Occipital lobe (tissue), 2 donors: Measurements from ENCODE around the gene ID1. TPM values are rescaled to one million over a fixed set of nuclear protein-coding genes. Genes with fewer than 3 reads are reported as not detected.
"Not testable (repeated sequence)": the region's sequence is repeated elsewhere in the genome, so short reads cannot be mapped to it uniquely, and the experiment has no call there.

ENCODE experiments used
- DNase-seq: peaks from one replicate; lab custom pipeline; 2025; lab: John Stamatoyannopoulos, UW
- total RNA-seq: library from RNA; depleted of rRNA; stranded (reverse); fragments of >200 nt; gene quantifications from one replicate; pipeline ENCODE4 v1.2.3, GENCODE V29; 2014

ID1 gene
- total RNA-seq, 1 donor from 2014 or later: 66.9 TPM

DNA sequence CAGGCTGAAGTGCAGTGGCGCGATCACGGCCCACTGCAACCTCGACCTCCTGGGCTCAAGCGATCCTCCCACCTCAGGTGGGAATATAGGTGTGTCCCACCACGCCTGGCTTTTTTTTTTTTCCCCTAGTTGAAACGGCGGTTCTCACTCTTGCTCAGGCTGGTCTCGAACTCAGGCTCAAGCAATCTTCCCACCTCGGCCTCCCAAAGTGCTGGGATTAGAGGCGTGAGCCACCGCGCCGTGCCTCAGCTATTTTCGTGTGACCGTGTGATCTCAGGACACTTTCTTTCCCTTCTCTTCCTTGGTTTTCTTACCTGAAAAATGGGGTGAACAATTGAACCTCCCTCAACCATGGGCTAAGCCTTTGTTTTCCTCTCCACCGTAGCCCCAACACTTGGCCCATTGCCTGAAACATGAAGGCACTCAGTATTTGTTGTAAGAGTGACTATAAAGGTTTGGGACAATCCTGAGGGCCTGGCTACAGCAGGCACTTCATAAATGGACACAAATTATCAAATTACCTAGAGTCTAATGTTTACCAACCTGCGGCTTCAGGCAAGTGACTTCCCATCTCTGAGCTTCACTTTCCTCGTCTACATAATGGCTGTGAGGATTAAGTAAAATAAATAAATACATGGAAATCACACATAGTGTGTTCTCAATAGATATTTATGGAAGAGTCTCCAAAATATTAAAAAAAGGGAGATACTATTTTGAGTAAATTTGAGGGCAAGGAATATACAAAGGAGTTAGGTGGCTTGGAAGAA is 31.4 kb upstream of the ID1 start:
- DNase-seq: no peak

DNA sequence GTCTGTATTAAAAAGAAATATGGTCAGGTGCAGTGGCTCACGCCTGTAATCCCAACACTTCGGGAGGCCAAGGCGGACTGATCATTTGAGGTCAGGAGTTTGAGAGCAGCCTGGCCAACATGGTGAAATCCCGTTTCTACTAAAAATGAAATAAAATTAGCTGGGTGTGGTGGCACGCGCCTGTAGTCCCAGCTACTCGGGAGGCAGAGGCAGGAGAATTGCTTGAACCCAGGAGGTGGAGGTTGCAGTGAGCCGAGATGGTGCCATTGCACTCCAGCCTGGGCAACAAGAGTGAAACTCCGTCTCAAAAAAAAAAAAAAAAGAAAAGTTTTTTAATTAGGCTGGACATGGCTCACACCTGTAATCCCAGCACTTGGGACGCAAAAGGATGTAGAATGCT is 30.1 kb upstream of the ID1 start:
- DNase-seq: not testable (repeated sequence)

DNA sequence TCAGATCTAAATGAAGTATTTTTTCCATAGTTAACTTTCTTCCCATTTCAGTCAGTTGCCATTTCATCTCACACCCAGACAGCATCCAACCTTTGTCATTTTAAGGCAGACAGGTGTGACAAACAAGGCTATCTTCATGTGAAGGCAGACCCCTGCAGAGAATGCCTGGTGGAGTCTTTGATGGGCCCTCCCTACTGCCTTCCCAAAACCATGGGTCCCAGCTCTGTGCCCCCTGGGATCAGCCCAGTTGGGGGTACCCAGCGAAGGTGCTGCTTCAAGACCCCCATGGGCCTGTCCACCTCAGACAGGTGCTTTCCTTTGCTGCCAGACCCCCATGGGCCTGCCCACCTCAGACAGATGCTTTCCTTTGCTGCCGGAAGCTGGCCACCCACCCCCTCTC is 28.3 kb upstream of the ID1 start:
- DNase-seq: no peak

DNA sequence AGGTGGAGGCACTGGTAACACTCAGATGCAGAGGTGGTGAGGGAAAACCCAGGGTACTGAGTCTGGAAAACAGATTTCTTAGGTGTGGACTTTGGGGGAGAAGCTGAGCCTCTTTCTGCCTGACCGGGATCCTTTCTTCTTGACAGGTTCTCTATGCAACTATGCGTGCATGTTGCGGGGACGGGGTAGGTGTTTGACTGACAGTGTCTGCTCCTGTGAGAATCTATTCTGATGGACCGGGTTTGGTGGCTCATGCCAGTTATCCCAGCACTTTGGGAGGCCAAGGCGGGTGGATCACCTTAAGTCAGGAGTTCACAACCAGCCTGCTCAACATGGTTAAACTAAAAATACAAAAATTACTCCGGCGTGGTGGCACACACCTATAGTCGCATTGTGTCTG is 27.9 kb upstream of the ID1 start:
- no peak for DNase-seq

DNA sequence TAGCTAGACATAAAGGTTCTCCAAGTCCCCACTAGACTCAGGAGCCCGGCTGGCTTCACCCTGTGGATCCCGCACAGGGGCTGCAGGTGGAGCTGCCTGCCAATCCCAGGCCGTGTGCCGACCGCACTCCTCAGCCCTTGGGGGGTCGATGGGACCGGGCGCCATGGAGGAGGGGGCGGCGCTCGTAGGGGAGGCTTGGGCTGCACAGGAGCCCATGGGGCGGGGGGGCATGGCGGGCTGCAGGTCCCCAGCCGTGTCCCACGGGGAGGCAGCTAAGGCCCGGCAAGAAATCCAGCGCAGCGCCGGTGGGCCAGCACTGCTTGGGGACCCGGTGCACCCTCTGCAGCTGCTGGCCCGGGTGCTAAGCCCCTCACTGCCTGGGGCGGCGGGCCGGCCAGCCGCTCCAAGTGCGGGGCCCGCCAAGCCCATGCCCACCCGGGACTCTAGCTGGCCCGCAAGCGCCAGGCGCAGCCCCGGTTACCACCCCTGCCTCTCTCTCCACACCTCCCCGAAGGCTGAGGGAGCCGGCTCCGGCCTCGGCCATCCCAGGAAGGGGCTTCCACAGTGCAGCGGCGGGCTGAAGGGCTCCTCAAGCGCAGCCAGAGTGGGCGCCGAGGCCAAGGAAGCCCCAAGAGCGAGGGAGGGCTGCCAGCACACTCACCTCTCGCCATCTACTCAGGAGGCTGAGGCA is 26.5 kb upstream of the ID1 start:
- no peak for DNase-seq

DNA sequence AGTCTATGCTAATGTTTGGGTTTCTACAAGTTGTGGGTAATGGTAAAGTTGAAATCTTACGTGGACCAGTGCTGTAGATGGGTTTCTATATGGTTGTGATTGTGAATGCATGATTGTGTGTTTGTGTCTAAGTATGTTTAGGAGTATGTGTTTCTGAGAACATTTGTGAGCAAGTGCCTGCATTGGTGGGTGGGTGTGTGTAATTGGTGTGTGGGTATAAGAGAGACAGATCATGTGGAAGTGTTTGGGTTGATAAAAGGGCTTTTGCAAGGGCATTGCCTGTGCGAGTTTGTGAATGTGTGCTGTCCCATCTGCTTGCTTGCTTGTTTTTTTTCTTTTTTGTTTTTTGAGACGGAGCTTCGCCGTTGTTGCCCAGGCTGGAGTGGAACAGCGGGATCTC is 25.8 kb upstream of the ID1 start:
- no peak for DNase-seq

DNA sequence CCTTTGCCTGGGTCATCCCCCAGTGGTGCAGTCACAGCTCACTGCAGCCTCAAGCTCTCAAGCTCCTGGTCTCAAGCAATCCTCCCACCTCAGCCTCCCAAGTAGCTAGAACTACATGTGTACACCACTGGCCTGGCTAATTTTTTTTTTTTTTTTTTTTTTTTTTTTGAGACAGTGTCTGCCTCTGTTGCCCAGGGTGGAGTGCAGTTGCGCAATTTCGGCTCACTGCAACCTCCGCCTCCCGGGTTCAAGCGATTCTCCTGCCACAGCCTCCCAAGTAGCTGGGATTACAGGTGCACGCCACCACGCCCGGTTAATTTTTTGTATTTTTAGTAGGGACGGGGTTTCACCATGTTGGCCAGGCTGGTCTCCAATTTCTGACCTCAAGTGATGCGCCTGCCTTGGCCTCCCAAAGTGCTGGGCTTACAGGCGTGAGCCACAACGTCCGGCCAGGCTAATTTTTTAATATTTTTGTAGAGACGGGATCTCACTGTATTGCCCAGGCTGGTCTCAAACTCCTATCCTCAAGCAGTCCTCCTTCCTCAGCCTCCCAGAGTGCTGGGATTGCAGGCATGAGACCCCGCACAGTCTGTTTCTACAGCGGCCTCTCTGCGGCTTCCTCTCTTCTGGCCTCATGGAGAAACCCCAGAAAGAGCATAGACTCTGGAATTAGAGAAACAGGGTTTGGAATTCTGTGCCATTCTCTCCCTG is 25.0 kb upstream of the ID1 start:
- not testable (repeated sequence) for DNase-seq

DNA sequence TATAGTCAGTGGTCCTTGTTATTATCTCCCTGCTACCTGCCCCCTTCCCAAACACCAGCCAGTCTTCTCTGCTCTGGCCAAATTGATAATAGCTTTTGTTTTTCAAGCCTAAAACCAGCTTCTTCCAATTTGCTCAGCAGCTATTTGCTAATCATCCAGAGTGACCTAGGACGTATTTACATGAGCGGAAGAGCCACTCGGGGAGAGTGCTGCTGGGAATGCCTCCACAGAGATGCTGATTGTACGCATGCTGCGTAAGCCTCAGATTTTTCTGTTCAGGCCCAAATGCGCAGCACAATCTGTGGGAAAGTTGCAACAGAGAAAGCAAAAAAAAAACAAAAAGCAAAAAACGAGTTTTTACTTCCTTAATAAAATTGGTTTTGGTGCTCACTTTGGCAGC is 24.4 kb upstream of the ID1 start:
- DNase-seq: no peak

DNA sequence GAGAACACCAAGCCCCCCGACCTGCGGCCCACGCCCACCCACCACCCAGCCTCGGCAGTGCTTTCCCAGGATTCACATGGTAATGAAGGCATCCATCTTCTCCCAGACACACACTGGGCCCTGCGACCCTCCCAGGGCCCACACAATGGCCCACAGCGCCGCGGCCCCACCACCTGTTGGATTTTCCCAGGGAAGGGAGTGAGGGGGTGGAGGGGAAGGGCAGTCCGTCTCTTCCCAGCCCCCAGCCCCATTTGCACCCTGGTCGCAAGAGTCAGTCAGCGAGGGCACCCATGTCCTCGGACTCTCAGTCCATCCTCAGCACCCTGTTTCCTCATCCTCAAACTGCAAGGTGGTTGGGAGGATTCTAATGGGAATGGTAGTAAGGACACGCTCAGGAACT is 23.7 kb upstream of the ID1 start:
- no peak for DNase-seq

DNA sequence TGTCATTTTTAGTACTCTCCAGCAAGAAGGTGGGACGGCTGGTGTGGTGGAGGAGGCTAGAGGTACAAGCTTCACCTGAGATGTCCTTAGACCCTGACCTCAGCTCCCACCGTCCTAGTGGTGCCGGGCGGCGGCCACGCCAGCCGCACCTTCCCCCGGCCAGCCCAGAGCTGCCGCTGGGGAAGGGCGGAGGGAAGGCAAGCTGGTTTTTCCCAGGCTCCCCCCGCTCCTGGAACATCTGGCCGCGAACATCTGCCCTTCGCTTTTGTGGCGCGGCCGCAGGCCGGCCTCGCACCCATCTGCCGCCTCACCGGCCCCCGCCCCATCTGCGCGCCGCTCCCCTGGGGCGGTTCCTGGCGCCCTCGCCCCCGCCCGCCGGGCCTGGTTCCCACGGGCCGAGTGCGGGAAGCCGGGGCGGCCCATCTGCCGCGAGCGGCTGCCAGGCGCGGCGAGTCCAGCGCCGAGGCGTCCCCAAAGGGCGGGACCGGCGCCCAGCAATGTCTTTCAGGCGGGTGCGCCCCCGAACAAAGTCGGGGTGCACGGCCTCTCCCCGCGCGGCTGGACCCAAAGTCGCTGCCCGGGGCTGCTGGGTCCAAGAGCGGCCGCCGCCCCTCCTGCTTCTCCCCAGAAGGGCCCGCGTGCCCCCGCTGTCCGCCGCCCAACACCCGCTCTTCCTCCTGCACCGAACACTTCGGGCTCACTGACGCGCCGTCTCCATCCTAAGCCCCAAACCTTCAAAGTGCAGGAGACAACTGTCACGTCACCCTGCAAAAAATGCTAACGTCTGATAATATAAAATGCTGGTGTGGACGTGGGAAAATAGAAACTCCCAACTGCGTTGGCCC is 17.3 kb upstream of the ID1 start:
- no peak for DNase-seq

DNA sequence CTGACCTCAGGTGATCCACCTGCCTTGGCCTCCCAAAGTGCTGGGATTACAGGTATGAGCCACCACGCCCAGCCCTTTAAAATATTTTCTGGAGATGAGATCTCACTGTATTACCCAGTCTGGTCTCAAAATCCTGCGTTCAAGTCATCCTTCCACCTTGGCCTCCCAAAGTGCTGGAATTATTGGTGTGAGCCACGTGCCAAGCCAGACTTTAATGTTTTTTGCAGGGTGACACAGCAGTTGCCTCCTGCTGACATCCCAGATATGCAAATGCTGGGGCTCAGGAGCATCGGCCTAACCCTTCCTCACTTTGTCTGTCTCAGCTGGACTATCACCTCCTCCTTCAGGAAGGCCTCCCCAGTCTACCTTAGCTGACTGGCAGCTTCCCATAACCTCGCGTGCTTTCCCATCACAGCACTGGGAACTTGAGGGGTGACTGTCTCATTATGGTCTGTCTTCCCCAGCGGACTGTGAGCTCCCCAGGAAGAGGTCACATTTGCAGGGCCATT is 14.3 kb upstream of the ID1 start:
- no peak for DNase-seq

DNA sequence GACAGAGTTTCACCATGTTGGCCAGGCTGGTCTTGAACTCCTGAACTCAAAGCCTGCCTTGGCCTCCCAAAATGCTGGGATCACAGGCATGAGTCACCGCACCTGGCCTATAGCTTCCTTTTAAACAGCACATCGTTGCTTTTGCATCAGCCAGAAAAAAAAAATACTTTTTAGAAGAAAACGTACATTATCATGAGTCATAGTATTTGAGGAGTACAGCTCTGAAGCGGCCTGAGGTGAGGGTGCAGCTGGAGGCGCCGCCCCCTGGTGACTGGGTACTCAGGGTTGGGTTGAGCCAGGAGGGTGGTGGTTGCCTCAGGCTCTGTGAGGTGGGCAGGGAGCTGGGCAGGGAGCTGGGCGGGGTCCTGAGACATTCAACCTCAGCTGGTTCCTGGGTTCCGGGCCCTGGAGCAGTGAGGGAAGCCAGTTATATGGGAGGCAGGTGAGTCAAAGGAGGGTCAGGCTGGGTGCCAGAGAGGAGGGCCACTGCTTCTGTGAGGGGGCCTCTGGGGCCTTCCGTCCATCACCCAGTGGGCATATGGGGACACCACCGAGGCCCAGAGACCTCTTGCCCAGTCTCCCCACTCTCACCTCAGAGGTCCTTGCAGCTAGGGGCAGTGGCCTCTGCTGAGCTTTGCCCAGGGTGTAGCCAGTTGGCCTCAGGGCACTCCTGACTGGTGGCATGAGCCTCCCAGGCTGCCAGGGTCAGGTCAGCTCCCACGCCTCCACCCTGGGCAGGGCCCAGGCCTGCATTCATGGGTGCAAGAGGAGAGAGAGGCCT is 11.7 kb upstream of the ID1 start:
- DNase-seq: no peak

DNA sequence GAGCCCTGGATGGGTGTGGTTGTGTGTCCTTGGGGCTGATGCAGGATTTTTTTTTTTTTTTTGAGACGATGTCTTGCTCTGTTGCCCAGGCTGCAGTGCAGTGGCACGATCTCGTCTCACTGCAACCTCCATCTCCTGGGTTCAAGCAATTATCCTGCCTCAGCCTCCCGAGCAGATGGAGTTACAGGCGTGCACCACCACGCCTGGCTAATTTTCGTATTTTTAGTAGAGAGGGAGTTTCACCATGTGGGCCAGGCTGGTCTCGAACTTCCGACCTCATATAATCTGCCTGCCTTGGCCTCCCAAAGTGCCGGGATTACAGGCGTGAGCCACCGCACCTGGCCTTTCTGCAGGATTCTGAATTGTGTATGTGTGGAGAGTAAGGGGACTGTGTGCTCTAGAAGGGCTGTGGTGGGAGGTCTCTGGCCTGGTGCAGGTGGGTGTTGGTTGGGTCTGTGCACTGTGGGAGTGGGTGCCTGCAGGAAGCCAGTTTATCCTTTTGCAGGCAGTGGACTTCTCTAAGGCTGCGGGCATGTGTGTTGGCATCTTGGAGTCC is 11.0 kb upstream of the ID1 start:
- no peak for DNase-seq

DNA sequence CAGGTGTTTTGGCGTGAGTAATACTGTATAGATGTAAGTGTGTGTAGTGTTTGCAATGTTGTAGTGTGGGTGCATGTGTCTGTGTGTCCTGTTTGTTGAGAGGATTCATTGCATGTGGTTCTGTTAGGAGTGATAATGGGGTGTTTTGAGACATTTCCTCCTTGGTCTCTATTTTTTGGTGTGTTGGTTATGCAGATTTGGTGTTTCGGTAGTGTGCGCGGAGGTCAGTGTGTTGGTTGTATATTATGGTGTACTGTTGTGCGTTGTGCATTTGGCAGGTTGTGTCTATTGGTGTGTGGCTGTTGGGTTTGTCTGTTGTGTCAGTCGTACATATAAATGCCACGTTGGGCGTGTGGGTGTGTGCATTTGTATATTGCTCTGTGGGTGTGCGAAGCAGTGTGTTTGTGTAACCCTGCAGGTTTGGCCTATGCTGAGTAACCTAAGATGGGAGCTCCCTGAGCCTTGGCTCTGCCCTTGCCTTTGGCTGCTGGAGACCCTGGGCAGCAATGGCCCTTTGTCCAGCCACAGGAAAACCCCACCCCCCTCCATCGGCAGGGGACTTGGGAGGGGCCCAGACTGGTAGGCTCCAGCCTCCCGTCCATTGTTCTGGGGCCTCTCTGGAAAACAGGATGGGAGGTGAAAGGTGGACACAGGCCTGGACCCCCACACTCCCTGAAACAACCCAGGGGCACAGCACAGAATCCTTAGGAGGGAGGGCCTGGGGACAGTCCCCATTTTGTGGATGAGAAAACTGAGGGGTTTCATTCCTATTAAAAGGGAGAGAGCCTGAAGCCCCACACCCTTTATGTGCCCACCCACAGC is 10.3 kb upstream of the ID1 start:
- no peak for DNase-seq

DNA sequence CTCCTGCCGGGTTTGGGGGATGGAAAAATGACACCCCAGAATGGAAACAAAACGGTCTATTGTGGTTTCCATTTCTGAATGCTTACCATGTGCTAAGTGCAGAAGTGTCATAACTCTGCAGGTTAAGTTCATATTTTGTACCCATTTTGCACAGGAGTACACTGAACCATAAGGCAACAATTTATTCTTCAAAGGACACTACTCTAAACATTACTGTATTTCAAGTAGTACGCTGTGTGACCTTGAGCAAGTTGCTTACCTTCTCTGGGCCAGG is 9.8 kb upstream of the ID1 start:
- no peak for DNase-seq

DNA sequence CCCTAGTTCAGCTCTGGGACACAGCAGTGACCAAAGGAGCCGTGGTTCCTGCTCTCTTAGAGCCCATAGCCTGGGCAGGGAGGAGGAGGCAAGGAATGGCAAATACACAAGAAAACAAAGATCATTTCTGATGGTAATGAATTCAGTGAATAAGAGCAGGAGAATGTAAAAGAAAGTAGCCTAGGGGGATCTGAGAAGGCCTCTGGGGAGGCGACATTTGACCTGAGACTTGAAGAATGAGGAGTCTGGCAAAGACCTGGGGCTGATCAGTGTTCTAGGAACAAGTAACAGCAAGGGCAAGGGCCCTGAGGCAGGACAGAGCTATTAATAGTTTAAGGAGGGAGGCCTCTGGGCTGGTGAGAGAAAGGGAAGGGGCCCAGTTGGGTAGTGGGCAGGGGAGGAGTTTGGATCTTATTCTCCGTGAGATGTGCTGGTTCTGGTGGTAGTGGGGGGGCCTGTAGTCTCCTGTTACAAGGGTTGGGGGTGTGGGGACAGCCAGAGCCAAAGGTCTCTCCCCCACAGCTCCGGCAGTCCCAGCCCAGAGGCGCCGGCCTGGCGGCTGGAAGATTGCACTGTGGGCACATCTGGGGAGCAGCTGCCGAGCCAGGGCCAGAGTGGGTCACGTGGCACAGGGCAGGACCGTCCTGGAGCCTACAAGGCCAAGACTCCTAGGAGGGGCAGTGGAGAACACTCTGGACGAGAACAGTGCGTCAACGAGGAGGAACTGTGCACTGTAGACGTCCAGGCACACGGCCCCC is 9.3 kb upstream of the ID1 start:
- no peak for DNase-seq

DNA sequence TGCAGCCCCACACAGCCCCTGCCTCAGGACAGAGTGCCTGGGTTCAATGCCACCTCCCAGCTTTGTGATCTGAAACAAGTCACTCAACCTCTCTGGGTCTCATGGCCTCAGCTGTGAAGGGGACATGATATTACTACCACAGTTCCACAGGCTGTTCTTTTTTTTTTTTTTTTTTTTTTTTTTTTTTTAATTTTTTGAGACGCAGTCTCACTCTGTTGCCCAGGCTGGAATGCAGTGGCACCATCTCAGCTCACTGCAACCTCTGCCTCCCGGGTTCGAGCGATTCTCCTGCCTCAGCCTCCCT is 8.7 kb upstream of the ID1 start:
- not testable (repeated sequence) for DNase-seq

DNA sequence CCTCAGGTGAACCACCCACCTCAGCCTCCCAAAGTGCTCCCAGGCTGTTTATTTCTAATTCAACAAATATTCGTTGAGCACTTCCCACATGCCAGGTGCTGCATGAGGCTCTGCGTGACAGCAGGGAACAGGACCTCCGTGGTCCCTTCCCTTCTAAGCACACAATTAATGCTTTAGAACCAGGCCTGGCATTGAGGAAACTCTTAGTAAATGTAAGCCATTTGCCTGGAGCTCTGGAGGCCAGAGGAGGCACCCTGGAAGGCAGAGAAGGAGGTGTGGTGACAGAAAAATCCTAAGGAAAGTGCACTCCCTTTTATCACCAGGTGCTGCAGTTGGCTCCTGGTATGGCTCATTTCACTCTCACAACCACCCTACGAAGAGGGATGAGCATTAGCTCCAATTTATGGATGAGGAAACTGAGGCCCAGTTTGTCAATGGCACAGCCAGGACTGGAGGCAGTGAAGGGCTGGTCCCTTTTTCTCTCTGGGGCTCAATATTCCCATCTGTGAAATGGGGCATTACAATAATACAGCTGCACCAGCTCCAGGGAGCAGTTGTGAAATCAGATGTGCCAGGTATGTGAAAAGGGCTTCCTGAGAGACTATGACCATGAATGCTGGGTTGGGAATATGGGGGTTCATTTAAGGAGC is 8.1 kb upstream of the ID1 start:
- no peak for DNase-seq

DNA sequence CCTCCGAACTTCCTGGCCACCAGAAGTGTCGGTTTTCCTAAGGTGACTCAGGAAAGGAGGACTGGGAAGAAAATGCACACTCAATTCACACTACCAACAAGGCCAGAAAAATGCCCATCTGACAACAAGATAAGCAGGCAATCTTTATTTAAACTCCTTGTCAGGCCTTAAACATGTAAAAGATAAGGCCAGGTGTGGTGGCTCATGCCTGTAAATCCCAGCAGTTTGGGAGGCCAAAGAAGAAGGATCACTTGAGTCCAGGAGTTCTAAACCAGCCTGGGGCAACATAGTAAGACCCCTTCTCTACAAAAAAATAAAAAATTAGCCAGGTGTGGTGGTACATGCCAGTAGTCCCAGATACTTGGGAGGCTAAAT is 7.6 kb upstream of the ID1 start:
- DNase-seq: no peak
